IgD-negative memory B cell (primary cell): ENCODE measurements around the gene XYLT1. TPM values are rescaled to one million over a fixed set of nuclear protein-coding genes. Genes with fewer than 3 reads are reported as not detected.

Experiments
- H3K27ac Mint-ChIP-seq, 3 donors: one replicate each; pipeline ENCODE4 v1.8.0; 2020 to 2022; ENCODE audit warnings: mild to moderate bottlenecking in 3 of 3, mixed read lengths in 3 of 3, moderate library complexity in 1 of 3
- H3K27me3 Mint-ChIP-seq: one replicate; pipeline ENCODE4 v1.8.0; 2021; ENCODE audit warnings: mixed read lengths
- H3K36me3 Mint-ChIP-seq: one replicate; pipeline ENCODE4 v1.8.0; 2020; ENCODE audit warnings: mild to moderate bottlenecking, mixed read lengths
- H3K4me1 Mint-ChIP-seq, 3 donors: one replicate each; pipeline ENCODE4 v1.8.0; 2020 to 2022; ENCODE audit warnings: mixed read lengths in 3 of 3, mild to moderate bottlenecking in 1 of 3
- H3K4me3 Mint-ChIP-seq, 4 donors: one replicate each; pipeline ENCODE4 v1.8.0; 2020 to 2022; ENCODE audit warnings: mild to moderate bottlenecking in 4 of 4, mixed read lengths in 4 of 4, moderate library complexity in 3 of 4
- H3K9me3 Mint-ChIP-seq, 3 donors: one replicate each; pipeline ENCODE4 v1.8.0; 2020 to 2021; ENCODE audit warnings: mixed read lengths in 3 of 3, mild to moderate bottlenecking in 1 of 3
- polyA plus RNA-seq: library from polyadenylated mRNA; unstranded; fragments of 300-500 nt; fragmentation: Illumina TruSeq; gene quantifications from one replicate; pipeline ENCODE4 v1.2.3, GENCODE V29; 2021

XYLT1 gene
- polyA plus RNA-seq, 1 donor from 2014 or later: 0.80 TPM

- Mint-ChIP-seq H3K4me1 (peaks cover 2 to 5% (median 4%) of the 10 kb centered on the region in 3 donors), H3K27me3 (no peaks in the 10 kb centered on the region), H3K4me3 (no peak overlapping the region)
These were observed 412.3 kb downstream of the XYLT1 start for GRCh38 chr16:17058471-17058870.

GRCh38 chr16:17056666-17057065, 414.1 kb downstream of the XYLT1 start:
- H3K9me3 Mint-ChIP-seq: peaks cover 0 to 12% (median 4%) of the 10 kb centered on the region in 3 donors

More at GRCh38 chr16:17058471-17058870, 412.3 kb downstream of the XYLT1 start:
- Mint-ChIP-seq H3K9me3 (peaks cover 0 to 2% (median 0%) of the 10 kb centered on the region in 3 donors), H3K27ac (no peak overlapping the region), H3K36me3 (peaks cover 11% of the 10 kb centered on the region)

DNA sequence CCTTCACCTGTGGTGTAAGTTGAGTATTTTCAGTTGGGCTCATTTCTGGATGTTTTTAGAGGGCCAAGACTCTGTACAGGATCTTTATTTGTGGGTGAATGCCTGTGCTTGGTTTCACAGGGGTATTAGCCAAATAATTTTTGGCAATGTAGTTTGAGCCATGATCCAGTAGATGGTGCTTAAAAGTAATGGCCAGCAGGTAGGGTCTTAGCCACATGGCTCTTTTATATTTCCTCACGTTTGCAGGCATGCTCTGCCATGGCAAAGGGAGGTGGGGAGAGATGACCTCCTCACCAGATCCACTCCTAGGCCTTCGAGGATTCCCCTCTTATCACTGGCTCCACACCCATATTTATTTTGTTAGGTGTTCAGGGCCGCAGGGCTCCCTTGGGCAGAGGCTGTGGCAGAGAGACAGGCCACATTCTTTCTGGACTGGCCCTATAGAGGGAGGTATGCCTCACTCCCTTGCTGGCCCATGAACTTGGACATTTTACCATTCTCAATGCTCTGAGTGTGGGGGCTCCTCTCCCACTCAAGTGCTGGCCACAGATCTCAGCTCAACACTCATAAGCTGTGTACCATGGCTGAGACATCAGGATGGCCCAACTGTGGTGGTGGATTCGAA, 417.1 kb downstream of the XYLT1 start:
- no peaks in the 10 kb centered on the region for H3K27me3 Mint-ChIP-seq
- peaks cover 3% of the 10 kb centered on the region for H3K36me3 Mint-ChIP-seq
- peaks cover 1 to 20% (median 14%) of the 10 kb centered on the region in 3 donors for H3K9me3 Mint-ChIP-seq
- H3K4me3 Mint-ChIP-seq: no peak overlapping the region
- peak overlapping the region in 1 of 3 donors; percentile 85 for H3K27ac Mint-ChIP-seq
- H3K4me1 Mint-ChIP-seq: peaks cover 3 to 5% (median 4%) of the 10 kb centered on the region in 3 donors

More at GRCh38 chr16:17056666-17057065, 414.1 kb downstream of the XYLT1 start:
- Mint-ChIP-seq H3K27ac (peak overlapping the region in 1 of 3 donors; percentile 59), H3K4me1 (peaks cover 0 to 5% (median 4%) of the 10 kb centered on the region in 3 donors), H3K36me3 (peaks cover 3% of the 10 kb centered on the region), H3K27me3 (no peaks in the 10 kb centered on the region), H3K4me3 (no peak overlapping the region)
